Measurements from ENCODE around the gene AMER3. TPM values are rescaled to one million over a fixed set of nuclear protein-coding genes. Genes with fewer than 3 reads are reported as not detected.
"Not testable (repeated sequence)": the region's sequence is repeated elsewhere in the genome, so short reads cannot be mapped to it uniquely, and the experiment has no call there.

AMER3 gene
- total RNA-seq, 2 experiments from 2014 or later, result not detected

DNA sequence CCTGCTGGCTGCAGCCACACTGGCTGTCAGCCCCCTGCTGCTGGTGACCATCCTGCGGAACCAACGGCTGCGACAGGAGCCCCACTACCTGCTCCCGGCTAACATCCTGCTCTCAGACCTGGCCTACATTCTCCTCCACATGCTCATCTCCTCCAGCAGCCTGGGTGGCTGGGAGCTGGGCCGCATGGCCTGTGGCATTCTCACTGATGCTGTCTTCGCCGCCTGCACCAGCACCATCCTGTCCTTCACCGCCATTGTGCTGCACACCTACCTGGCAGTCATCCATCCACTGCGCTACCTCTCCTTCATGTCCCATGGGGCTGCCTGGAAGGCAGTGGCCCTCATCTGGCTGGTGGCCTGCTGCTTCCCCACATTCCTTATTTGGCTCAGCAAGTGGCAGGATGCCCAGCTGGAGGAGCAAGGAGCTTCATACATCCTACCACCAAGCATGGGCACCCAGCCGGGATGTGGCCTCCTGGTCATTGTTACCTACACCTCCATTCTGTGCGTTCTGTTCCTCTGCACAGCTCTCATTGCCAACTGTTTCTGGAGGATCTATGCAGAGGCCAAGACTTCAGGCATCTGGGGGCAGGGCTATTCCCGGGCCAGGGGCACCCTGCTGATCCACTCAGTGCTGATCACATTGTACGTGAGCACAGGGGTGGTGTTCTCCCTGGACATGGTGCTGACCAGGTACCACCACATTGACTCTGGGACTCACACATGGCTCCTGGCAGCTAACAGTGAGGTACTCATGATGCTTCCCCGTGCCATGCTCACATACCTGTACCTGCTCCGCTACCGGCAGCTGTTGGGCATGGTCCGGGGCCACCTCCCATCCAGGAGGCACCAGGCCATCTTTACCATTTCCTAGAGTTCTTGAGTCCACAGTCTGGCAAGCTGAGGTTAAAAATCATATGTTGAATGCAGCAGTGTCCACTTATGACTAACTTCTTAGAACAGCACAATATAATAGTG lies 25.7 kb upstream of the AMER3 start:
- Mint-ChIP-seq H3K4me3 (no peak overlapping the region), H3K27ac (no peak overlapping the region), H3K27me3 (peaks cover 4% of the 10 kb centered on the region), H3K36me3 (ENCODE audit: low read depth) (no peaks in the 10 kb centered on the region), H3K4me1 (ENCODE audit: low read depth) (peaks cover 10% of the 10 kb centered on the region), H3K9me3 (no peaks in the 10 kb centered on the region)
- ATAC-seq, result no peak
- no peak for DNase-seq
- TF ChIP-seq CTCF (IDR thresholded peaks at IDR 0.05), result no peak
- POLR2A ChIA-PET, result interaction anchor here (1.3 kb wide), 1 partner anchor 387 kb away, joined by 3 read pairs; the partner anchor contains the start of gene IMP4
- intact Hi-C loops (cut with micrococcal nuclease), result no loop called here
- CTCF ChIA-PET, result interaction anchor here (0.9 to 1.0 kb wide), 2 partner anchors 68 kb away, joined by 3 to 4 read pairs; no protein-coding TSS in a partner anchor

DNA sequence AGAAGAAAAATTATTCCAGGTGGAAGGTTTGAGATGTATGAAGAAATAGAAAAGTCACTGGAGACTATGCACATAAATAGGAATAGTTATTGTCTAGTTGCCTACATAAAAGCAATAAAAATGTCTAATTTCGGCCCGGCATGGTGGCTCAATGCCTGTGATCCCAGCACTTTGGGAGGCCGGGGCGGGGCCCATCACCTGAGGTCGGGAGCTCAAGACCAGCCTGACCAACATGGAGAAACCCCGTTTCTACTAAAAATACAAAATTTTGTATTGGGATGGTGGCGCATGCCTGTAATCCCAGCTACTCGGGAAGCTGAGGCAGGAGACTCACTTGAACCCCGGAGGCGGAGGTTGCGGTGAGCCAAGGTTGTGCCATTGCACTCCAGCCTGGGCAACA lies 23.1 kb upstream of the AMER3 start:
- H3K4me1 Mint-ChIP-seq (ENCODE audit: low read depth); H3K27me3 Mint-ChIP-seq; H3K36me3 Mint-ChIP-seq (ENCODE audit: low read depth); POLR2A ChIA-PET; H3K9me3 Mint-ChIP-seq; DNase-seq; ATAC-seq; H3K4me3 Mint-ChIP-seq; H3K27ac Mint-ChIP-seq; CTCF ChIA-PET; intact Hi-C loops (cut with micrococcal nuclease): not testable (repeated sequence)

DNA sequence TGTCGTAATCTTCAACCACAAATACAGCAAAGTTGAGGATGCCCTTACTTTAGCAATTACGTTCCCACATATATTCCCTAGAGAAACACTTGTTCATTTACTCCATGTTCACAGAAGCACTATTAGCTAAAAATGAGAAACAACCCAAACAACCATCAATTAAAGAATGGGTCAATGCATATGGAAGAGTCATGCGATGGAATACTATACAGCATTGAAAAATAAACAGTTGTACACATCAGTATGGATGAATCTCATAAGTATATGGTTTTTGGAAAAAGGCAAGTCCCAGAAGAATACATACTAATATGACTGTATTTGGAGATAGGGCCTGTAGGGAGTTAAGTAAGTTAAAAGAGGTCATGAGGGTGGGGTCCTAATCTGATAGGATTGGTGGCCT lies 20.1 kb upstream of the AMER3 start:
- ChIA-PET POLR2A (no interaction called here), CTCF (no interaction called here)
- ATAC-seq (no peak), DNase-seq (no peak)
- no peak overlapping the region for H3K27ac Mint-ChIP-seq
- no peak overlapping the region for H3K4me3 Mint-ChIP-seq
- no peak for TF ChIP-seq CTCF (IDR thresholded peaks at IDR 0.05)
- peaks cover 3% of the 10 kb centered on the region for H3K9me3 Mint-ChIP-seq
- H3K4me1 Mint-ChIP-seq (ENCODE audit: low read depth), result no peaks in the 10 kb centered on the region
- H3K36me3 Mint-ChIP-seq (ENCODE audit: low read depth), result no peaks in the 10 kb centered on the region
- peaks cover 4% of the 10 kb centered on the region for H3K27me3 Mint-ChIP-seq
- intact Hi-C loops (cut with micrococcal nuclease), result no loop called here

GRCh38 chr2:130736487-130736886 lies 18.9 kb upstream of the AMER3 start:
- intact Hi-C loops (cut with micrococcal nuclease), result no loop called here
- ATAC-seq, result no peak
- peaks cover 3% of the 10 kb centered on the region for H3K9me3 Mint-ChIP-seq
- ChIA-PET POLR2A (no interaction called here), CTCF (no interaction called here)
- no peak overlapping the region for H3K4me3 Mint-ChIP-seq
- H3K27ac Mint-ChIP-seq, result no peak overlapping the region
- H3K4me1 Mint-ChIP-seq (ENCODE audit: low read depth), result no peaks in the 10 kb centered on the region
- H3K36me3 Mint-ChIP-seq (ENCODE audit: low read depth), result no peaks in the 10 kb centered on the region
- no peak for TF ChIP-seq CTCF (IDR thresholded peaks at IDR 0.05)
- H3K27me3 Mint-ChIP-seq, result peaks cover 4% of the 10 kb centered on the region
- DNase-seq, result no peak

- H3K4me1 Mint-ChIP-seq (ENCODE audit: low read depth), result no peaks in the 10 kb centered on the region
- no peaks in the 10 kb centered on the region for H3K36me3 Mint-ChIP-seq (ENCODE audit: low read depth)
- H3K9me3 Mint-ChIP-seq, result peaks cover 3% of the 10 kb centered on the region
- CTCF ChIA-PET, result no interaction called here
- intact Hi-C loops (cut with micrococcal nuclease), result no loop called here
- no peak overlapping the region for H3K27ac Mint-ChIP-seq
- no peak overlapping the region for H3K4me3 Mint-ChIP-seq
- no peak for TF ChIP-seq CTCF (IDR thresholded peaks at IDR 0.05)
- ATAC-seq (no peak), DNase-seq (no peak)
- H3K27me3 Mint-ChIP-seq, result peaks cover 5% of the 10 kb centered on the region
- POLR2A ChIA-PET, result no interaction called here
Measured at GRCh38 chr2:130737592-130737991, 17.7 kb upstream of the AMER3 start.

All from activated CD8-positive, alpha-beta T cell treated with anti-CD3 and anti-CD28 coated beads for 36 hours (primary cell).